Measurements from ENCODE around the gene ASB1. TPM values are rescaled to one million over a fixed set of nuclear protein-coding genes. Genes with fewer than 3 reads are reported as not detected.

Gene ASB1
- total RNA-seq, 2 experiments from 2014 or later, result 14.3 to 19.6 TPM

- POLR2A ChIA-PET, result no interaction called here
- ATAC-seq (ENCODE audit: poor library complexity) (no peak), DNase-seq (no peak)
- CTCF ChIA-PET, result interaction anchor here (0.8 kb wide), 1 partner anchor 21 kb away, joined by 3 read pairs; no protein-coding TSS in a partner anchor
- Mint-ChIP-seq H3K36me3 (ENCODE audit: low read depth) (peaks cover 3% of the 10 kb centered on the region), H3K4me3 (no peak overlapping the region), H3K9me3 (no peaks in the 10 kb centered on the region), H3K4me1 (ENCODE audit: low read depth) (peaks cover 6% of the 10 kb centered on the region), H3K27me3 (no peaks in the 10 kb centered on the region), H3K27ac (no peak overlapping the region)
- TF ChIP-seq CTCF (IDR thresholded peaks at IDR 0.05), result no peak
- intact Hi-C loops (cut with DNase I, micrococcal nuclease), result no loop called here
- no peak overlapping the region for H3K27ac ChIP-seq (ENCODE audit: low read depth in 1 of 2, low read length in 2 of 2)
- H3K9me3 ChIP-seq (ENCODE audit: control insufficient read depth in 1 of 2, insufficient read depth in 1 of 2, low read length in 2 of 2), result no peaks in the 10 kb centered on the region
- no peak overlapping the region for H3K4me3 ChIP-seq (ENCODE audit: low read length)
- H3K4me1 ChIP-seq (ENCODE audit: insufficient read depth, low read length), result peaks cover 5% of the 10 kb centered on the region
- H3K36me3 ChIP-seq (ENCODE audit: insufficient read depth, low read length), result no peaks in the 10 kb centered on the region
- no peaks in the 10 kb centered on the region for H3K27me3 ChIP-seq (ENCODE audit: control insufficient read depth in 1 of 2, insufficient read depth in 2 of 2, low read length in 2 of 2)
These were observed 35.6 kb upstream of the ASB1 start for GRCh38 chr2:238391042-238391689.

GRCh38 chr2:238396663-238397062 is 30.1 kb upstream of the ASB1 start:
- H3K9me3 ChIP-seq (ENCODE audit: control insufficient read depth in 1 of 2, insufficient read depth in 1 of 2, low read length in 2 of 2), result no peaks in the 10 kb centered on the region
- Mint-ChIP-seq H3K4me3 (no peak overlapping the region), H3K27me3 (no peaks in the 10 kb centered on the region), H3K27ac (no peak overlapping the region), H3K4me1 (ENCODE audit: low read depth) (no peaks in the 10 kb centered on the region), H3K36me3 (ENCODE audit: low read depth) (peaks cover 16% of the 10 kb centered on the region), H3K9me3 (no peaks in the 10 kb centered on the region)
- ChIA-PET CTCF (no interaction called here), POLR2A (no interaction called here)
- TF ChIP-seq CTCF (IDR thresholded peaks at IDR 0.05), result no peak
- H3K27ac ChIP-seq (ENCODE audit: low read depth in 1 of 2, low read length in 2 of 2), result no peak overlapping the region
- intact Hi-C loops (cut with DNase I, micrococcal nuclease), result no loop called here
- no peak overlapping the region for H3K4me3 ChIP-seq (ENCODE audit: low read length)
- DNase-seq (no peak), ATAC-seq (ENCODE audit: poor library complexity) (no peak)
- H3K36me3 ChIP-seq (ENCODE audit: insufficient read depth, low read length), result no peaks in the 10 kb centered on the region
- no peaks in the 10 kb centered on the region for H3K4me1 ChIP-seq (ENCODE audit: insufficient read depth, low read length)
- H3K27me3 ChIP-seq (ENCODE audit: control insufficient read depth in 1 of 2, insufficient read depth in 2 of 2, low read length in 2 of 2), result no peaks in the 10 kb centered on the region

GRCh38 chr2:238397356-238397755 is 29.4 kb upstream of the ASB1 start:
- intact Hi-C loops (cut with DNase I, micrococcal nuclease), result no loop called here
- Mint-ChIP-seq H3K27ac (no peak overlapping the region), H3K9me3 (no peaks in the 10 kb centered on the region), H3K4me1 (ENCODE audit: low read depth) (no peaks in the 10 kb centered on the region), H3K36me3 (ENCODE audit: low read depth) (peaks cover 16% of the 10 kb centered on the region), H3K4me3 (no peak overlapping the region), H3K27me3 (no peaks in the 10 kb centered on the region)
- POLR2A ChIA-PET, result no interaction called here
- DNase-seq, result no peak
- no peak for ATAC-seq (ENCODE audit: poor library complexity)
- no peaks in the 10 kb centered on the region for H3K9me3 ChIP-seq (ENCODE audit: control insufficient read depth in 1 of 2, insufficient read depth in 1 of 2, low read length in 2 of 2)
- no peak for TF ChIP-seq CTCF (IDR thresholded peaks at IDR 0.05)
- H3K36me3 ChIP-seq (ENCODE audit: insufficient read depth, low read length), result no peaks in the 10 kb centered on the region
- H3K27me3 ChIP-seq (ENCODE audit: control insufficient read depth in 1 of 2, insufficient read depth in 2 of 2, low read length in 2 of 2), result no peaks in the 10 kb centered on the region
- H3K27ac ChIP-seq (ENCODE audit: low read depth in 1 of 2, low read length in 2 of 2), result no peak overlapping the region
- H3K4me3 ChIP-seq (ENCODE audit: low read length), result no peak overlapping the region
- H3K4me1 ChIP-seq (ENCODE audit: insufficient read depth, low read length), result no peaks in the 10 kb centered on the region
- CTCF ChIA-PET, result no interaction called here

All from CD4-positive, alpha-beta T cell (primary cell).